Measurements from ENCODE around the gene LIPT1.

The LIPT1 gene

GRCh38 chr2:99156891-99157290 is 2.1 kb downstream of the LIPT1 start:
- TF ChIP-seq SIN3A (IDR thresholded peaks at IDR 0.05; ENCODE audit: borderline replicate concordance, insufficient read depth, low read length) = no peak
- TF ChIP-seq REST (IDR thresholded peaks at IDR 0.05; ENCODE audit: insufficient read depth in 1 of 2, low read depth in 2 of 2, low read length in 2 of 2) = no peak
- TF ChIP-seq FOXP2 (optimal IDR thresholded peaks at IDR 0.05; ENCODE audit: borderline replicate concordance, extremely low read depth, extremely low read length, insufficient read depth) = no peak
- no peak for TF ChIP-seq TAF1 (IDR thresholded peaks at IDR 0.05; ENCODE audit: borderline replicate concordance, insufficient read depth, low read length)
- TF ChIP-seq POLR2AphosphoS5 (IDR thresholded peaks at IDR 0.05; ENCODE audit: low read depth, low read length) = no peak

GRCh38 chr2:99158599-99158998 is 3.8 kb downstream of the LIPT1 start:
- no peak for TF ChIP-seq REST (IDR thresholded peaks at IDR 0.05; ENCODE audit: insufficient read depth in 1 of 2, low read depth in 2 of 2, low read length in 2 of 2)
- TF ChIP-seq SIN3A (IDR thresholded peaks at IDR 0.05; ENCODE audit: borderline replicate concordance, insufficient read depth, low read length) = no peak
- no peak for TF ChIP-seq FOXP2 (optimal IDR thresholded peaks at IDR 0.05; ENCODE audit: borderline replicate concordance, extremely low read depth, extremely low read length, insufficient read depth)
- TF ChIP-seq POLR2AphosphoS5 (IDR thresholded peaks at IDR 0.05; ENCODE audit: low read depth, low read length) = no peak
- no peak for TF ChIP-seq TAF1 (IDR thresholded peaks at IDR 0.05; ENCODE audit: borderline replicate concordance, insufficient read depth, low read length)

GRCh38 chr2:99159594-99159993 is 4.8 kb downstream of the LIPT1 start:
- TF ChIP-seq REST (IDR thresholded peaks at IDR 0.05; ENCODE audit: insufficient read depth in 1 of 2, low read depth in 2 of 2, low read length in 2 of 2) (no peak), SIN3A (IDR thresholded peaks at IDR 0.05; ENCODE audit: borderline replicate concordance, insufficient read depth, low read length) (no peak), TAF1 (IDR thresholded peaks at IDR 0.05; ENCODE audit: borderline replicate concordance, insufficient read depth, low read length) (no peak), POLR2AphosphoS5 (IDR thresholded peaks at IDR 0.05; ENCODE audit: low read depth, low read length) (no peak), FOXP2 (optimal IDR thresholded peaks at IDR 0.05; ENCODE audit: borderline replicate concordance, extremely low read depth, extremely low read length, insufficient read depth) (no peak)

GRCh38 chr2:99166218-99166617 is 11.5 kb downstream of the LIPT1 start:
- TF ChIP-seq REST (IDR thresholded peaks at IDR 0.05; ENCODE audit: insufficient read depth in 1 of 2, low read depth in 2 of 2, low read length in 2 of 2) (no peak), POLR2AphosphoS5 (IDR thresholded peaks at IDR 0.05; ENCODE audit: low read depth, low read length) (no peak), TAF1 (IDR thresholded peaks at IDR 0.05; ENCODE audit: borderline replicate concordance, insufficient read depth, low read length) (no peak)

GRCh38 chr2:99169534-99169933 is 14.8 kb downstream of the LIPT1 start:
- no peak for TF ChIP-seq SIN3A (IDR thresholded peaks at IDR 0.05; ENCODE audit: borderline replicate concordance, insufficient read depth, low read length)
- TF ChIP-seq TAF1 (IDR thresholded peaks at IDR 0.05; ENCODE audit: borderline replicate concordance, insufficient read depth, low read length) = no peak
- TF ChIP-seq REST (IDR thresholded peaks at IDR 0.05; ENCODE audit: insufficient read depth in 1 of 2, low read depth in 2 of 2, low read length in 2 of 2) = no peak
- TF ChIP-seq FOXP2 (optimal IDR thresholded peaks at IDR 0.05; ENCODE audit: borderline replicate concordance, extremely low read depth, extremely low read length, insufficient read depth) = no peak
- TF ChIP-seq POLR2AphosphoS5 (IDR thresholded peaks at IDR 0.05; ENCODE audit: low read depth, low read length) = no peak
